Smooth muscle cell (in vitro differentiated cells): ENCODE measurements around the gene SMURF2. TPM values are rescaled to one million over a fixed set of nuclear protein-coding genes. Genes with fewer than 3 reads are reported as not detected.

Source experiments
- DNase-seq: peaks from one replicate; lab custom pipeline; 2025; ENCODE audit not compliant: unreplicated experiment; lab: John Stamatoyannopoulos, UW
- H2AFZ ChIP-seq: fragments of 200-600 bp; sonication (generic); 2 replicates; pipeline ENCODE4 v1.6.0; 2016; ENCODE audit warnings: antibody characterized with exemption, low read depth, mild to moderate bottlenecking
- H3F3A ChIP-seq: fragments of 200-600 bp; sonication (generic); 2 replicates; pipeline ENCODE4 v1.6.0; 2017; ENCODE audit warnings: antibody characterized with exemption, low read depth
- H3K27ac ChIP-seq: fragments of 200-600 bp; sonication (generic); 2 replicates; pipeline ENCODE4 v1.5.1; 2016; ENCODE audit warnings: low read depth, mild to moderate bottlenecking
- H3K27me3 ChIP-seq: fragments of 200-600 bp; sonication (generic); 2 replicates; pipeline ENCODE4 v1.6.1; 2016; ENCODE audit warnings: low read depth, mild to moderate bottlenecking
- H3K36me3 ChIP-seq: fragments of 200-600 bp; sonication (generic); 2 replicates; pipeline ENCODE4 v1.5.1; 2016; ENCODE audit warnings: low read depth
- H3K4me1 ChIP-seq: fragments of 200-600 bp; sonication (generic); 2 replicates; pipeline ENCODE4 v1.5.1; 2016; ENCODE audit warnings: low read depth
- H3K4me2 ChIP-seq: fragments of 200-600 bp; sonication (generic); 2 replicates; pipeline ENCODE4 v1.6.0; 2016; ENCODE audit warnings: mild to moderate bottlenecking
- H3K4me3 ChIP-seq: fragments of 200-600 bp; sonication (generic); 2 replicates; pipeline ENCODE4 v1.5.1; 2016; ENCODE audit warnings: mild to moderate bottlenecking
- H3K79me2 ChIP-seq: fragments of 200-600 bp; sonication (generic); 2 replicates; pipeline ENCODE4 v1.6.0; 2016; ENCODE audit warnings: low read depth, mild to moderate bottlenecking
- H3K9ac ChIP-seq: fragments of 200-600 bp; sonication (generic); 2 replicates; pipeline ENCODE4 v1.6.0; 2016; ENCODE audit warnings: low read depth
- H3K9me3 ChIP-seq: fragments of 200-600 bp; sonication (generic); replicated peaks from 2 replicates; pipeline ENCODE4 v1.5.1; 2016; ENCODE audit warnings: low read depth
- H4K20me1 ChIP-seq: fragments of 200-600 bp; sonication (generic); 2 replicates; pipeline ENCODE4 v1.6.0; 2016; ENCODE audit warnings: low read depth
- CTCF ChIP-seq: fragments of 200-600 bp; sonication (generic); IDR thresholded peaks from 2 replicates; pipeline ENCODE4 v1.5.1; 2017; ENCODE audit warnings: borderline replicate concordance, mild to moderate bottlenecking, antibody characterized with exemption; ENCODE audit not compliant: insufficient read depth, poor library complexity, severe bottlenecking
- WGBS: methylation state at CpG from one replicate; pipeline ENCODE4 v1.1.7; 2016; ENCODE audit warnings: low lambda C conversion rate; 5-methylcytosine and 5-hydroxymethylcytosine counted together
- polyA plus RNA-seq: library from polyadenylated mRNA; unstranded; fragments of >200 nt; fragmentation: Nextera tagmentation; extraction: Ambion mirVana; gene quantifications from 2 replicates; pipeline ENCODE4 v1.2.1, GENCODE V29; 2016
- total RNA-seq: library from RNA; depleted of rRNA; stranded (reverse); fragments of >200 nt; gene quantifications from 2 replicates; pipeline ENCODE4 v1.2.3, GENCODE V29; 2014

Gene SMURF2
- total and polyA plus RNA-seq, 2 experiments from 2014 or later, result 38.9 to 91.2 TPM

- WGBS, result 88% methylated on average over 2 of the region's 2 CpGs
- Histone ChIP-seq H3K9ac (no peak overlapping the region), H3K4me2 (no peak overlapping the region), H2AFZ (no peak overlapping the region), H3K79me2 (no peaks in the 10 kb centered on the region), H4K20me1 (peaks cover 46% of the 10 kb centered on the region), H3F3A (peaks cover 15% of the 10 kb centered on the region), H3K4me1 (no peaks in the 10 kb centered on the region), H3K27me3 (no peaks in the 10 kb centered on the region), H3K27ac (no peak overlapping the region), H3K9me3 (no peaks in the 10 kb centered on the region), H3K4me3 (no peak overlapping the region), H3K36me3 (peaks cover 12% of the 10 kb centered on the region)
- no peak for DNase-seq
- no peak for TF ChIP-seq CTCF
Measured at GRCh38 chr17:64544742-64545141, 117.4 kb downstream of the SMURF2 start.

- peaks cover 17% of the 10 kb centered on the region for H4K20me1 ChIP-seq
- TF ChIP-seq CTCF, result no peak
- H3K4me2 ChIP-seq, result no peak overlapping the region
- no peak overlapping the region for H3K4me3 ChIP-seq
- H3K9me3 ChIP-seq, result no peaks in the 10 kb centered on the region
- no peaks in the 10 kb centered on the region for H3K4me1 ChIP-seq
- peaks cover 23% of the 10 kb centered on the region for H3F3A ChIP-seq
- WGBS, result 89% methylated on average over 5 of the region's 5 CpGs
- no peaks in the 10 kb centered on the region for H3K27me3 ChIP-seq
- DNase-seq, result no peak
- peaks cover 12% of the 10 kb centered on the region for H3K36me3 ChIP-seq
- H3K79me2 ChIP-seq, result no peaks in the 10 kb centered on the region
- no peak overlapping the region for H3K9ac ChIP-seq
- no peak overlapping the region for H2AFZ ChIP-seq
- H3K27ac ChIP-seq, result peak overlapping the region; percentile 6
Measured at GRCh38 chr17:64540118-64540776, 121.9 kb downstream of the SMURF2 start.

- peaks cover 6% of the 10 kb centered on the region for H4K20me1 ChIP-seq
- 96% methylated on average over 7 of the region's 7 CpGs for WGBS
Measured at GRCh38 chr17:64538508-64539130, 123.5 kb downstream of the SMURF2 start.

More at GRCh38 chr17:64538508-64539130, 123.5 kb downstream of the SMURF2 start:
- DNase-seq, result no peak
- peaks cover 3% of the 10 kb centered on the region for H3K36me3 ChIP-seq
- H3K27ac ChIP-seq, result peak overlapping the region; percentile 0
- H3K27me3 ChIP-seq, result no peaks in the 10 kb centered on the region
- H3K4me3 ChIP-seq, result no peak overlapping the region
- H3K9ac ChIP-seq, result no peak overlapping the region
- no peak overlapping the region for H2AFZ ChIP-seq
- no peaks in the 10 kb centered on the region for H3K9me3 ChIP-seq
- H3K4me2 ChIP-seq, result no peak overlapping the region
- no peaks in the 10 kb centered on the region for H3K79me2 ChIP-seq
- no peak for TF ChIP-seq CTCF
- peaks cover 17% of the 10 kb centered on the region for H3F3A ChIP-seq
- H3K4me1 ChIP-seq, result no peaks in the 10 kb centered on the region
